NCI-H2227 (cell line): ENCODE results near the gene GGT1.
"Not testable (repeated sequence)": the region's sequence is repeated elsewhere in the genome, so short reads cannot be mapped to it uniquely, and the experiment has no call there.

Experiments used
- DNase-seq: peaks from one replicate; lab custom pipeline; 2025; ENCODE audit not compliant: unreplicated experiment; lab: John Stamatoyannopoulos, UW

The GGT1 gene

GRCh38 chr22:24602847-24603769, at the start of gene GGT1:
Gene GGT1, plus strand, starts transcription at chr22:24603193. Its CDS starts 7,889 bp downstream, at chr22:24611082.
- not testable (repeated sequence) for DNase-seq

GRCh38 chr22:24553597-24554312, 49.2 kb upstream of the GGT1 start:
- DNase-seq = no peak

- peak; percentile 35 for DNase-seq
Observed at GRCh38 chr22:24554313-24555164, 48.5 kb upstream of the GGT1 start, which contains the start of gene GUCD1. Gene GUCD1, minus strand, starts transcription at chr22:24555138. Its CDS starts 147 bp downstream, at chr22:24554991.

GRCh38 chr22:24555165-24556039, 47.6 kb upstream of the GGT1 start, which contains the start of gene SNRPD3:
Gene SNRPD3, plus strand, starts transcription at chr22:24555999. Its CDS starts 1,676 bp downstream, at chr22:24557675.
- peak; percentile 96 for DNase-seq

- DNase-seq = no peak
Observed at GRCh38 chr22:24559471-24559870, 43.5 kb upstream of the GGT1 start.

GRCh38 chr22:24563246-24563645, 39.7 kb upstream of the GGT1 start:
- no peak for DNase-seq

GRCh38 chr22:24564376-24565058, 38.5 kb upstream of the GGT1 start:
- no peak for DNase-seq

- DNase-seq = no peak
Observed at GRCh38 chr22:24565077-24565476, 37.9 kb upstream of the GGT1 start.

GRCh38 chr22:24566899-24567511, 36.0 kb upstream of the GGT1 start:
- DNase-seq = no peak

GRCh38 chr22:24567668-24568067, 35.3 kb upstream of the GGT1 start:
- DNase-seq = no peak

GRCh38 chr22:24571266-24571665, 31.7 kb upstream of the GGT1 start:
- no peak for DNase-seq

GRCh38 chr22:24576778-24577177, 26.2 kb upstream of the GGT1 start:
- DNase-seq = no peak

GRCh38 chr22:24578355-24579257, 24.4 kb upstream of the GGT1 start:
- DNase-seq = no peak

- no peak for DNase-seq
Observed at GRCh38 chr22:24579258-24579601, 23.8 kb upstream of the GGT1 start.

GRCh38 chr22:24580276-24580675, 22.7 kb upstream of the GGT1 start:
- DNase-seq = no peak

GRCh38 chr22:24582056-24582814, 20.8 kb upstream of the GGT1 start:
- no peak for DNase-seq
